ENCODE data around the gene CYBA. TPM values are rescaled to one million over a fixed set of nuclear protein-coding genes. Genes with fewer than 3 reads are reported as not detected.

The CYBA gene
- total RNA-seq, 1 experiment from 2014 or later = 867 TPM

DNA sequence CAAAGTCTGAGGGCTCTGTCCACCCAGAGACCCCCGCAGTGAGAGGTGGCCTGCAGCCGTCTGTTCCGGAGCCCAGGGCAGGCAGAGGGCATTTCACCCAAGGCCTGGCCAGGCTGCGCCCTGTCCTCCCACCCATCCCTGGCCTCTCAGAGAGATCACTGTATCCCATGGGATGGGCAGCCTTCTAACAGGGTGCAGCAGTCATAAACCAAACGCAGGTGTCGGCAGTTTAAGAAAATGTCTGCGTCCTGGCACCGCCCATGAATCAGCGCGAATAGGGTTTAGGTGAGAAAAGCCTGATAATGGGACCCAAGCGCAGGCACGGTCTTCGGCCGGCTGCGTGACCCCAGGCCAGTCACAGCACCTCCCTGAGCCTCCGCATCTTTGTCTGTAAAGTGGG is 5.4 kb downstream of the CYBA start:
- no peak for DNase-seq
- H3K4me3 Mint-ChIP-seq (ENCODE audit: low read depth, unreplicated experiment) = no peak overlapping the region
- CTCF ChIA-PET = no interaction called here
- TF ChIP-seq, protein P1, sequence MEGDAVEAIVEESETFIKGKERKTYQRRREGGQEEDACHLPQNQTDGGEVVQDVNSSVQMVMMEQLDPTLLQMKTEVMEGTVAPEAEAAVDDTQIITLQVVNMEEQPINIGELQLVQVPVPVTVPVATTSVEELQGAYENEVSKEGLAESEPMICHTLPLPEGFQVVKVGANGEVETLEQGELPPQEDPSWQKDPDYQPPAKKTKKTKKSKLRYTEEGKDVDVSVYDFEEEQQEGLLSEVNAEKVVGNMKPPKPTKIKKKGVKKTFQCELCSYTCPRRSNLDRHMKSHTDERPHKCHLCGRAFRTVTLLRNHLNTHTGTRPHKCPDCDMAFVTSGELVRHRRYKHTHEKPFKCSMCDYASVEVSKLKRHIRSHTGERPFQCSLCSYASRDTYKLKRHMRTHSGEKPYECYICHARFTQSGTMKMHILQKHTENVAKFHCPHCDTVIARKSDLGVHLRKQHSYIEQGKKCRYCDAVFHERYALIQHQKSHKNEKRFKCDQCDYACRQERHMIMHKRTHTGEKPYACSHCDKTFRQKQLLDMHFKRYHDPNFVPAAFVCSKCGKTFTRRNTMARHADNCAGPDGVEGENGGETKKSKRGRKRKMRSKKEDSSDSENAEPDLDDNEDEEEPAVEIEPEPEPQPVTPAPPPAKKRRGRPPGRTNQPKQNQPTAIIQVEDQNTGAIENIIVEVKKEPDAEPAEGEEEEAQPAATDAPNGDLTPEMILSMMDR (IDR thresholded peaks at IDR 0.05; ENCODE audit: unreplicated experiment) = no peak
- peaks cover 12% of the 10 kb centered on the region for H3K4me1 Mint-ChIP-seq (ENCODE audit: low read depth, unreplicated experiment)
- no peaks in the 10 kb centered on the region for H3K9me3 Mint-ChIP-seq (ENCODE audit: low read depth, unreplicated experiment)
- no TSS peak for BruUV-seq (replicated peaks)
- H3K27ac Mint-ChIP-seq (ENCODE audit: unreplicated experiment) = peak overlapping the region; percentile 18
- H3K27me3 Mint-ChIP-seq (ENCODE audit: unreplicated experiment) = peaks cover 7% of the 10 kb centered on the region
- intact Hi-C loops (cut with micrococcal nuclease; ENCODE audit: unreplicated experiment) = no loop called here
- H3K36me3 Mint-ChIP-seq (ENCODE audit: insufficient read depth, unreplicated experiment) = peaks cover 97% of the 10 kb centered on the region

DNA sequence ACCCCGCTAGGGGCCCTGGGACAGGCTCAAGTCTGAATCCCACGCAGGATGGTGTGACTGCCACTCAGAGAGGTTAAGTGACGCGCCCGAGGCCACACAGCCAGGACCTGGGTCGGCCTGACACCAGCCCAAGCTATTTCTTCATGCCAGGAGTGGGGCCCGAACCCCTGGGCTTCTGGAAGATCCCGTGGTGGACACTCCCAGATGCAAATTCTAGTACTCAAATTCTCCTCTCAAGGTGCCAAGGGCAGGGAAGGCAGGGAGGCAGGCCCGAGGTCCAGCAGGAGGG is 7.3 kb downstream of the CYBA start:
- intact Hi-C loops (cut with micrococcal nuclease; ENCODE audit: unreplicated experiment) = no loop called here
- Mint-ChIP-seq H3K9me3 (ENCODE audit: low read depth, unreplicated experiment) (no peaks in the 10 kb centered on the region), H3K36me3 (ENCODE audit: insufficient read depth, unreplicated experiment) (peaks cover 92% of the 10 kb centered on the region), H3K4me3 (ENCODE audit: low read depth, unreplicated experiment) (no peak overlapping the region), H3K4me1 (ENCODE audit: low read depth, unreplicated experiment) (peaks cover 12% of the 10 kb centered on the region), H3K27me3 (ENCODE audit: unreplicated experiment) (peaks cover 22% of the 10 kb centered on the region), H3K27ac (ENCODE audit: unreplicated experiment) (no peak overlapping the region)
- no TSS peak for BruUV-seq (replicated peaks)
- CTCF ChIA-PET = no interaction called here
- TF ChIP-seq, protein P1 (IDR thresholded peaks at IDR 0.05; ENCODE audit: unreplicated experiment) = no peak
- no peak for DNase-seq

DNA sequence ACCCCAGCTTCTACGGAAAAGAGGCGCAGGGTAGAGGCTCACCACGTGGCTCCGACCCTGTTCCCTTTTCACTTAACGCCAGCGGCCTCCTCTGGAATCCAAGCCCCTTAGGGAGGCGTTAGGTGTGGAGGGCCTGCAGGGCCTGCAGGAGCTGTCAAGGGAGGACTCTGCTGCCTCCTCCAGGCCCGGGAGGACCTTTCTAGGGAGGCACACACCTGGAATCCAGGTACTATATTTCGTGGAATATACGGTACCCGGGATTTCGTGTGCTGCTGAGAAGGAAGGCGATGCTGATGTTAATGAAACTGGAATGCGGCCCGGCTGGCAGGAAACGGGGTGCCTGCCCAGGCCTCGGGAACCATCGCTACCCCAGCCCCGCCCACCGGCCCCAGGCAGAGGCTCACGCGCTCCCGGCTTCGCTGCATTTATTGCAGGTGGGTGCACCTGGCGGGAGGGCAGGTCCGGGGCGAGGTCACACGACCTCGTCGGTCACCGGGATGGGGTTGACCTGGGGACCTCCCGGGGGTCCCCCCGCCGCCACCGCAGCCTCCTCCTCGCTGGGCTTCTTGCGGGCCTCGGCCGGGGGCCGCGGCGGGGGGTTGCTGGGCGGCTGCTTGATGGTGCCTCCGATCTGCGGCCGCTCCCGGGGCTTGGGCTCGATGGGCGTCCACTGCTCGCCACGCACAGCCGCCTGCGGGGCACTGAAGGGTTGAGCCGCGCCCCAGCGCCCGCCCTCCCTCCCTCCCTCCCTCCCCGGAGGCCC is 7.8 kb downstream of the CYBA start:
- Mint-ChIP-seq H3K4me3 (ENCODE audit: low read depth, unreplicated experiment) (no peak overlapping the region), H3K36me3 (ENCODE audit: insufficient read depth, unreplicated experiment) (peaks cover 92% of the 10 kb centered on the region), H3K9me3 (ENCODE audit: low read depth, unreplicated experiment) (no peaks in the 10 kb centered on the region), H3K27ac (ENCODE audit: unreplicated experiment) (no peak overlapping the region), H3K27me3 (ENCODE audit: unreplicated experiment) (peaks cover 28% of the 10 kb centered on the region), H3K4me1 (ENCODE audit: low read depth, unreplicated experiment) (peaks cover 17% of the 10 kb centered on the region)
- CTCF ChIA-PET = no interaction called here
- no TSS peak for BruUV-seq (replicated peaks)
- intact Hi-C loops (cut with micrococcal nuclease; ENCODE audit: unreplicated experiment) = no loop called here
- TF ChIP-seq, protein P1 (IDR thresholded peaks at IDR 0.05; ENCODE audit: unreplicated experiment) = no peak
- no peak for DNase-seq

DNA sequence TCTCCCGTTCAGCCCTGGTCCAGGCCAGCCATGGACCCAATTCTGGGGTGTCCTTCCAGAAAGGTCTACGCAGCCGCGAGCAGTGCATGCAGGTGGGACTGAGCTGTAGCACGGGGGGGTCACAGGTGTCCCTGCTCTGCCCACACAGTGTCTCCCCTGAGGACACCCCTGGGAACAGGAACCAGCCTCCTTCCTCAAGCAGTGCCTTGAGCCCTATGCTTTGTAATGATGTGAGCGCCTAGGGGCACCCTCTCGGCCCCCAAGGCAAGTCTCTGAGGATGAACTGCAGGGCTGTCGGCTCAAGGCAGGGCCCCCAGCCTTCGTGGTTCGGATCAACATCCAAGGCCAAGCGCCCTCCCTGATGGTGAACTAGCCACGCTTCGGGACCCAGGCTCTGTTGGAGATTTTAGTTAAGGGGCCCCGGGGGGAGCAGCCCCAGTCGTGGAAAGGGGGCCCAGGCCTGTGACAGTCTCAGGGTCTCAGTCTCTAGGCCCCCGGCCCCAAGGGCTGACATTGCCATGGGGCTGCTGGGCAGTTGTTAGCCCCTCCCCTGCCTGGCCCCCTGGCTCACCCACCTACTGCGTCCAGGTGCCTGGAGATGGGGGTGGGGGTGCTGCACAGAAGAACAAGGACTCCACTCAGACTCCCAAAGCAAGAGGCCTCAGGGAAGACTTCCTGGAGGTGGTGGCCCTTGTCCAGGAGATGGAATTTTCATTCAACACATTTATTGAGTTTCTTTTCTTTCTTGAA is 10.2 kb downstream of the CYBA start:
- TF ChIP-seq, protein P1 (IDR thresholded peaks at IDR 0.05; ENCODE audit: unreplicated experiment) = no peak
- Mint-ChIP-seq H3K27me3 (ENCODE audit: unreplicated experiment) (peaks cover 42% of the 10 kb centered on the region), H3K4me1 (ENCODE audit: low read depth, unreplicated experiment) (peaks cover 21% of the 10 kb centered on the region), H3K27ac (ENCODE audit: unreplicated experiment) (peak overlapping the region; percentile 67), H3K36me3 (ENCODE audit: insufficient read depth, unreplicated experiment) (peaks cover 76% of the 10 kb centered on the region), H3K4me3 (ENCODE audit: low read depth, unreplicated experiment) (peak overlapping the region; percentile 54), H3K9me3 (ENCODE audit: low read depth, unreplicated experiment) (no peaks in the 10 kb centered on the region)
- BruUV-seq (replicated peaks) = no TSS peak
- intact Hi-C loops (cut with micrococcal nuclease; ENCODE audit: unreplicated experiment) = no loop called here
- CTCF ChIA-PET = interaction anchor here (0.7 kb wide), 1 partner anchor 544 kb away, joined by 3 read pairs; no protein-coding TSS in a partner anchor
- peak; percentile 27 for DNase-seq
